PC-3 (cell line): Measurements from ENCODE around the gene PHGDH. TPM values are rescaled to one million over a fixed set of nuclear protein-coding genes. Genes with fewer than 3 reads are reported as not detected.
A peak's percentile ranks its signal among the peaks of the same experiment; 100 is the strongest.

ENCODE experiments used
- ATAC-seq: fragments of 200-7000 bp; cut with Tn5 transposase; 2 replicates; pipeline ENCODE4 v1.9.1; 2020; ENCODE audit warnings: mild to moderate bottlenecking, moderate library complexity
- BruUV-seq: library from RNA; stranded (reverse); fragments of 400-500 nt; replicated peaks from 2 replicates; lab custom pipeline; 2021; lab: Mats Ljungman, UMichigan
- CTCF ChIA-PET: fragments of 300-600 bp; sonication (Branson Sonifier 250); formaldehyde crosslinking; loops from one replicate; lab custom pipeline; 2022; ENCODE audit warnings: antibody characterized with exemption; lab: Charles Lee
- POLR2A ChIA-PET: fragments of 300-600 bp; sonication (Branson Sonifier 250); formaldehyde crosslinking; loops from one replicate; lab custom pipeline; 2022; ENCODE audit warnings: antibody characterized with exemption; ENCODE audit not compliant: unreplicated experiment; lab: Charles Lee
- DNase-seq: peaks from one replicate; pipeline ENCODE4 v3.0.0-alpha.2; 2015
- H2AFZ ChIP-seq: fragments of 300-600 bp; sonication (generic); 2 replicates; pipeline ENCODE4 v1.6.0; 2016; ENCODE audit warnings: antibody characterized with exemption, low read length
- H3F3A ChIP-seq: fragments of 300-600 bp; sonication (generic); one replicate; pipeline ENCODE4 v1.6.0; 2017; ENCODE audit warnings: antibody characterized with exemption, low read length, control low read depth, mild to moderate bottlenecking; ENCODE audit not compliant: unreplicated experiment
- H3K27ac ChIP-seq: fragments of 300-600 bp; sonication (generic); 2 replicates; pipeline ENCODE4 v1.5.1; 2016; ENCODE audit warnings: mild to moderate bottlenecking, low read length
- H3K27me3 ChIP-seq: fragments of 300-600 bp; sonication (generic); 2 replicates; pipeline ENCODE4 v1.6.1; 2016; ENCODE audit warnings: low read length, mixed read lengths
- H3K36me3 ChIP-seq: fragments of 300-600 bp; sonication (generic); 2 replicates; pipeline ENCODE4 v1.6.1; 2016; ENCODE audit warnings: low read depth, mixed run types, low read length, mixed read lengths
- H3K4me1 ChIP-seq: fragments of 300-600 bp; sonication (generic); 2 replicates; pipeline ENCODE4 v1.5.1; 2016; ENCODE audit warnings: low read length; ENCODE audit not compliant: insufficient read depth
- H3K4me2 ChIP-seq: fragments of 300-600 bp; sonication (generic); 2 replicates; pipeline ENCODE4 v1.6.0; 2016; ENCODE audit warnings: low read length
- H3K4me3 ChIP-seq: fragments of 300-600 bp; sonication (generic); 2 replicates; pipeline ENCODE4 v1.5.1; 2016; ENCODE audit warnings: mild to moderate bottlenecking, low read length, mixed read lengths
- H3K79me2 ChIP-seq: fragments of 300-600 bp; sonication (generic); 2 replicates; pipeline ENCODE4 v1.6.1; 2017; ENCODE audit warnings: low read length, mixed read lengths
- H3K9ac ChIP-seq: fragments of 300-600 bp; sonication (generic); 2 replicates; pipeline ENCODE4 v1.6.0; 2016; ENCODE audit warnings: mild to moderate bottlenecking, low read length
- H3K9me2 ChIP-seq: fragments of 300-600 bp; sonication (generic); replicated peaks from 2 replicates; pipeline ENCODE4 v1.6.1; 2016; ENCODE audit warnings: mixed run types, low read length, mixed read lengths
- H3K9me3 ChIP-seq: fragments of 300-600 bp; sonication (generic); 2 replicates; pipeline ENCODE4 v1.6.1; 2016; ENCODE audit warnings: low read length, mixed read lengths
- H4K20me1 ChIP-seq: fragments of 300-600 bp; sonication (generic); 2 replicates; pipeline ENCODE4 v1.6.1; 2016; ENCODE audit warnings: low read length, mixed read lengths
- CTCF ChIP-seq: fragments of 300-600 bp; sonication (generic); conservative IDR thresholded peaks from 2 replicates; pipeline ENCODE4 v1.5.1; 2017; ENCODE audit warnings: antibody characterized with exemption, low read depth, mild to moderate bottlenecking, low read length
- EZH2 ChIP-seq: fragments of 300-600 bp; sonication (generic); IDR thresholded peaks from one replicate; pipeline ENCODE4 v1.6.1; 2017; ENCODE audit warnings: antibody characterized with exemption, mild to moderate bottlenecking, low read length; ENCODE audit not compliant: unreplicated experiment
- EZH2phosphoT487 ChIP-seq: fragments of 300-600 bp; sonication (generic); IDR thresholded peaks from 2 replicates; pipeline ENCODE4 v1.6.1; 2018; ENCODE audit warnings: mild to moderate bottlenecking, antibody characterized with exemption, low read length, borderline replicate concordance
- intact Hi-C: fragments of 100-400 bp; cut with micrococcal nuclease; formaldehyde crosslinking; loops from 2 replicates; pipeline ENCODE4 v1.9.0; 2023
- total RNA-seq: library from RNA; depleted of rRNA; stranded (reverse); fragments of >200 nt; gene quantifications from 2 replicates; pipeline ENCODE4 v1.2.3, GENCODE V29; 2014

PHGDH gene
- total RNA-seq, 1 experiment from 2014 or later: 134 TPM

GRCh38 chr1:119743776-119744597 lies 32.3 kb downstream of the PHGDH start:
- POLR2A ChIA-PET: interaction anchor here (0.5 kb wide), 1 partner anchor 153 kb away, joined by 3 read pairs; no protein-coding TSS in a partner anchor
- intact Hi-C loops: loop anchor here (1.0 to 10.0 kb wide), 4 partner anchors 37 to 129 kb away; no protein-coding TSS in a partner anchor
- H3K9me3 ChIP-seq: no peaks in the 10 kb centered on the region
- H3K36me3 ChIP-seq: no peaks in the 10 kb centered on the region; the same call in 1 of the 2 replicates
- no peaks in the 10 kb centered on the region for H3F3A ChIP-seq
- BruUV-seq: no TSS peak
- CTCF ChIA-PET: interaction anchor here (0.5 kb wide), 1 partner anchor 65 kb away, joined by 3 read pairs; no protein-coding TSS in a partner anchor
- H3K27ac ChIP-seq: no peak overlapping the region
- TF ChIP-seq CTCF: peak; percentile 92
- TF ChIP-seq EZH2phosphoT487: no peak
- H3K4me2 ChIP-seq: no peak overlapping the region
- H3K79me2 ChIP-seq: no peaks in the 10 kb centered on the region
- no peaks in the 10 kb centered on the region for H3K9me2 ChIP-seq
- H4K20me1 ChIP-seq: no peaks in the 10 kb centered on the region
- no peak overlapping the region for H2AFZ ChIP-seq
- ATAC-seq (peak; percentile 72), DNase-seq (peak; percentile 81)
- no peaks in the 10 kb centered on the region for H3K4me1 ChIP-seq
- H3K9ac ChIP-seq: no peak overlapping the region
- H3K4me3 ChIP-seq: no peak overlapping the region
- no peaks in the 10 kb centered on the region for H3K27me3 ChIP-seq

GRCh38 chr1:119744598-119744942 lies 32.8 kb downstream of the PHGDH start:
- Histone ChIP-seq H3K4me2 (no peak overlapping the region), H4K20me1 (no peaks in the 10 kb centered on the region), H3K9ac (no peak overlapping the region), H3K27me3 (no peaks in the 10 kb centered on the region), H3K4me1 (no peaks in the 10 kb centered on the region), H3K36me3 (no peaks in the 10 kb centered on the region; the same call in 1 of the 2 replicates), H3K27ac (no peak overlapping the region), H3K79me2 (no peaks in the 10 kb centered on the region), H3K9me3 (no peaks in the 10 kb centered on the region), H3K9me2 (no peaks in the 10 kb centered on the region), H3F3A (no peaks in the 10 kb centered on the region), H2AFZ (no peak overlapping the region), H3K4me3 (no peak overlapping the region)
- intact Hi-C loops: loop anchor here (1.0 to 10.0 kb wide), 4 partner anchors 36 to 130 kb away; no protein-coding TSS in a partner anchor
- DNase-seq (no peak), ATAC-seq (no peak)
- CTCF ChIA-PET: interaction anchor here (0.7 kb wide), 1 partner anchor 115 kb away, joined by 3 read pairs; no protein-coding TSS in a partner anchor
- POLR2A ChIA-PET: no interaction called here
- no peak for TF ChIP-seq EZH2
- no TSS peak for BruUV-seq

GRCh38 chr1:119745034-119745433 lies 33.3 kb downstream of the PHGDH start:
- no peaks in the 10 kb centered on the region for H3F3A ChIP-seq
- ATAC-seq (no peak), DNase-seq (no peak)
- no peaks in the 10 kb centered on the region; the same call in 1 of the 2 replicates for H3K36me3 ChIP-seq
- H4K20me1 ChIP-seq: no peaks in the 10 kb centered on the region
- H2AFZ ChIP-seq: no peak overlapping the region
- H3K4me1 ChIP-seq: no peaks in the 10 kb centered on the region
- POLR2A ChIA-PET: no interaction called here
- H3K9me2 ChIP-seq: no peaks in the 10 kb centered on the region
- TF ChIP-seq EZH2phosphoT487 (no peak), CTCF (no peak), EZH2 (no peak)
- H3K27me3 ChIP-seq: no peaks in the 10 kb centered on the region
- no peaks in the 10 kb centered on the region for H3K9me3 ChIP-seq
- H3K9ac ChIP-seq: no peak overlapping the region
- intact Hi-C loops: loop anchor here (2.0 to 10.0 kb wide), 3 partner anchors 36 to 130 kb away; no protein-coding TSS in a partner anchor
- H3K4me3 ChIP-seq: no peak overlapping the region
- BruUV-seq: no TSS peak
- H3K4me2 ChIP-seq: no peak overlapping the region
- no peaks in the 10 kb centered on the region for H3K79me2 ChIP-seq
- no peak overlapping the region for H3K27ac ChIP-seq
- CTCF ChIA-PET: interaction anchor here (0.7 to 0.8 kb wide), 2 partner anchors 64 to 114 kb away, joined by 3 read pairs; no protein-coding TSS in a partner anchor
